HepG2 (cell line): Measurements from ENCODE around the gene DRC7. TPM values are rescaled to one million over a fixed set of nuclear protein-coding genes. Genes with fewer than 3 reads are reported as not detected.

Experiments used
- ATRX ChIP-seq: sonication (generic); formaldehyde crosslinking; IDR thresholded peaks from 2 replicates; pipeline ENCODE4 v1.4.0; 2020; ENCODE audit warnings: missing genetic modification reagents, borderline replicate concordance
- CBX1 ChIP-seq: IDR thresholded peaks from one replicate; pipeline ENCODE4 v1.6.1; 2016; ENCODE audit warnings: antibody characterized with exemption, low read depth
- CBX2 ChIP-seq, 2 experiments: fragments of 200-600 bp in 1 of 2; sonication (generic); formaldehyde crosslinking in 1 of 2; IDR thresholded peaks; 2 replicates each; pipeline versions ENCODE4 v1.7.0 to v1.8.1; 2018 to 2022; ENCODE audit warnings: low read depth in 2 of 2, low read length in 1 of 2, mild to moderate bottlenecking in 1 of 2, missing genetic modification reagents in 1 of 2
- FOXJ3 ChIP-seq: sonication (generic); formaldehyde crosslinking; IDR thresholded peaks from 2 replicates; pipeline ENCODE4 v1.4.0; 2020; ENCODE audit warnings: missing genetic modification reagents, mild to moderate bottlenecking, borderline replicate concordance
- GATAD2A ChIP-seq: IDR thresholded peaks from 2 replicates; pipeline ENCODE4 v1.6.1; 2016
- GTF2F1 ChIP-seq: fragments of 150-350 bp; IDR thresholded peaks from 2 replicates; pipeline ENCODE4 v1.6.1; 2014; ENCODE audit warnings: low read length
- JUN ChIP-seq: sonication (generic); formaldehyde crosslinking; IDR thresholded peaks from 2 replicates; pipeline ENCODE4 v1.4.0; 2020; ENCODE audit warnings: mild to moderate bottlenecking, missing genetic modification reagents
- KDM4B ChIP-seq: sonication (generic); formaldehyde crosslinking; IDR thresholded peaks from 2 replicates; pipeline ENCODE4 v1.4.0; 2020; ENCODE audit warnings: missing genetic modification reagents
- MEIS2 ChIP-seq: sonication (generic); formaldehyde crosslinking; IDR thresholded peaks from 2 replicates; pipeline ENCODE4 v1.9.0; 2021; ENCODE audit warnings: mild to moderate bottlenecking, missing genetic modification reagents
- NPAS2 ChIP-seq: sonication (generic); formaldehyde crosslinking; IDR thresholded peaks from 2 replicates; pipeline ENCODE4 v1.8.0; 2022; ENCODE audit warnings: mild to moderate bottlenecking, missing genetic modification reagents, borderline replicate concordance
- RBFOX2 ChIP-seq: fragments of 200-400 bp; formaldehyde crosslinking; IDR thresholded peaks from 2 replicates; pipeline ENCODE4 v1.6.1; 2017; ENCODE audit warnings: low read depth, mild to moderate bottlenecking, low read length
- SOX6 ChIP-seq, 2 experiments: fragments of 450-650 bp in 1 of 2; sonication (generic) in 1 of 2; formaldehyde crosslinking in 1 of 2; IDR thresholded peaks; 2 replicates each; pipeline versions ENCODE4 v1.4.0 to v1.6.1; 2017 to 2020; ENCODE audit warnings: antibody characterized with exemption in 1 of 2, mild to moderate bottlenecking in 1 of 2, missing genetic modification reagents in 1 of 2
- TGIF2 ChIP-seq: IDR thresholded peaks from 2 replicates; pipeline ENCODE4 v1.6.1; 2016; ENCODE audit warnings: control low read depth, missing compliant biosample characterization
- TSC22D2 ChIP-seq: sonication (generic); formaldehyde crosslinking; IDR thresholded peaks from 2 replicates; pipeline ENCODE4 v1.5.1; 2020; ENCODE audit warnings: missing genetic modification reagents, mild to moderate bottlenecking, borderline replicate concordance
- ZNF232 ChIP-seq: sonication (generic); formaldehyde crosslinking; IDR thresholded peaks from 2 replicates; pipeline ENCODE4 v1.4.0; 2020; ENCODE audit warnings: missing genetic modification reagents, borderline replicate concordance
- ZNF3 ChIP-seq: IDR thresholded peaks from 2 replicates; pipeline ENCODE4 v1.7.0; 2017; ENCODE audit warnings: inconsistent platforms
- ZNF557 ChIP-seq: sonication (generic); formaldehyde crosslinking; IDR thresholded peaks from 2 replicates; pipeline ENCODE4 v1.4.0; 2020; ENCODE audit warnings: missing genetic modification reagents
- ZNF709 ChIP-seq: sonication (generic); formaldehyde crosslinking; IDR thresholded peaks from 2 replicates; pipeline ENCODE4 v1.5.0; 2020; ENCODE audit warnings: mild to moderate bottlenecking, missing genetic modification reagents
- ZNF75D ChIP-seq: sonication (generic); formaldehyde crosslinking; IDR thresholded peaks from 2 replicates; pipeline ENCODE4 v1.8.1; 2023; ENCODE audit warnings: missing genetic modification reagents, mild to moderate bottlenecking, borderline replicate concordance
- ZNF772 ChIP-seq: sonication (generic); formaldehyde crosslinking; IDR thresholded peaks from 2 replicates; pipeline ENCODE4 v1.5.0; 2020; ENCODE audit warnings: mild to moderate bottlenecking, missing genetic modification reagents
- polyA plus RNA-seq, 8 experiments: library from polyadenylated mRNA; depleted of rRNA in 3 of 8; stranded (reverse) in 7 of 8; unstranded in 1 of 8; fragments of >200 nt; fragmentation: Illumina TruSeq in 4 of 8; extraction: Trizol in 4 of 8; gene quantifications; 2 replicates each; pipeline versions ENCODE4 v1.2.1 to v1.2.3, GENCODE V29; 2011 to 2016; ENCODE audit warnings: low read depth in 4 of 8, missing spikeins in 1 of 8, mixed read lengths in 1 of 8; ENCODE audit not compliant: insufficient read depth in 1 of 8
- total RNA-seq, 5 experiments: library from RNA; depleted of rRNA; stranded (reverse); fragments of >200 nt; fragmentation: Illumina TruSeq; extraction: Trizol; gene quantifications; 2 replicates each; pipeline ENCODE4 v1.2.3, GENCODE V29; 2016; ENCODE audit warnings: low read depth in 1 of 5
- TF ChIP-seq, protein P1 (sequence below): fragments of 450-650 bp; IDR thresholded peaks from 2 replicates; pipeline ENCODE4 v1.6.1; 2017; ENCODE audit warnings: mild to moderate bottlenecking
- TF ChIP-seq, protein P2 (sequence below): sonication (generic); formaldehyde crosslinking; IDR thresholded peaks from 2 replicates; pipeline ENCODE4 v1.8.0; 2022; ENCODE audit warnings: mild to moderate bottlenecking, missing genetic modification reagents, borderline replicate concordance
- TF ChIP-seq, protein P3 (sequence below): sonication (generic); formaldehyde crosslinking; IDR thresholded peaks from 2 replicates; pipeline ENCODE4 v1.4.0; 2020; ENCODE audit warnings: missing genetic modification reagents
- TF ChIP-seq, protein P4 (sequence below): sonication (generic); formaldehyde crosslinking; IDR thresholded peaks from 2 replicates; pipeline ENCODE4 v1.5.1; 2020; ENCODE audit warnings: missing genetic modification reagents, mild to moderate bottlenecking, borderline replicate concordance

Gene DRC7
- total and polyA plus RNA-seq, 2 of the 13 experiments (the other 11 are each of a cell fraction or from before 2014, with no cell fraction given), result 2.7 to 3.4 TPM

DNA sequence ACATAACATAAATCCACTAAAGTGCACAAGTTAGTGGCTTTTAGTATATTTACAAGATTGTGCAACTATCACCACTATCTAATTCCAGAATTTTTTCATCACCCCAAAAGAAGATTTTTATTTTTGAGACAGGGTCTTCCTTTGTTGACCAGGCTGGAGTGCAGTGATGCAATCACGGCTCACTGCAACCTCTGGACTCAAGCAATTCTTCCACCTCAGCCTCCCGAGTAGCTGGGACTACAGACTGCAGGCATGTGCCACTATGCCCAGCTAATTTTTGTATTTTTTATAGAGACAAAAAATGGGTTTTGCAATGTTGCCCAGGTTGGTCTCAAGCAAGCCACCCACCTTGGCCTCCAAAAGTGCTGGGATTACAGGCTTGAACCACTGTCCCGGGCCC is 15.1 kb downstream of the DRC7 start (continued):
- TF ChIP-seq GTF2F1, result no peak
- no peak for TF ChIP-seq MEIS2 (CRISPR knock-in tag)
- TF ChIP-seq ATRX (CRISPR knock-in tag), result no peak
- TF ChIP-seq FOXJ3 (CRISPR knock-in tag), result peak; percentile 88; the same call in 1 of the 2 replicates
- peak; percentile 94 for TF ChIP-seq GATAD2A (CRISPR knock-in tag)
- no peak for TF ChIP-seq CBX1
- TF ChIP-seq, protein P1, sequence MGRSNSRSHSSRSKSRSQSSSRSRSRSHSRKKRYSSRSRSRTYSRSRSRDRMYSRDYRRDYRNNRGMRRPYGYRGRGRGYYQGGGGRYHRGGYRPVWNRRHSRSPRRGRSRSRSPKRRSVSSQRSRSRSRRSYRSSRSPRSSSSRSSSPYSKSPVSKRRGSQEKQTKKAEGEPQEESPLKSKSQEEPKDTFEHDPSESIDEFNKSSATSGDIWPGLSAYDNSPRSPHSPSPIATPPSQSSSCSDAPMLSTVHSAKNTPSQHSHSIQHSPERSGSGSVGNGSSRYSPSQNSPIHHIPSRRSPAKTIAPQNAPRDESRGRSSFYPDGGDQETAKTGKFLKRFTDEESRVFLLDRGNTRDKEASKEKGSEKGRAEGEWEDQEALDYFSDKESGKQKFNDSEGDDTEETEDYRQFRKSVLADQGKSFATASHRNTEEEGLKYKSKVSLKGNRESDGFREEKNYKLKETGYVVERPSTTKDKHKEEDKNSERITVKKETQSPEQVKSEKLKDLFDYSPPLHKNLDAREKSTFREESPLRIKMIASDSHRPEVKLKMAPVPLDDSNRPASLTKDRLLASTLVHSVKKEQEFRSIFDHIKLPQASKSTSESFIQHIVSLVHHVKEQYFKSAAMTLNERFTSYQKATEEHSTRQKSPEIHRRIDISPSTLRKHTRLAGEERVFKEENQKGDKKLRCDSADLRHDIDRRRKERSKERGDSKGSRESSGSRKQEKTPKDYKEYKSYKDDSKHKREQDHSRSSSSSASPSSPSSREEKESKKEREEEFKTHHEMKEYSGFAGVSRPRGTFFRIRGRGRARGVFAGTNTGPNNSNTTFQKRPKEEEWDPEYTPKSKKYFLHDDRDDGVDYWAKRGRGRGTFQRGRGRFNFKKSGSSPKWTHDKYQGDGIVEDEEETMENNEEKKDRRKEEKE, result no peak
- TF ChIP-seq TSC22D2 (CRISPR knock-in tag), result no peak
- no peak for TF ChIP-seq CBX2 (IDR thresholded peaks at IDR 0.05; ENCODE audit: low read depth, low read length)
- no peak for TF ChIP-seq CBX2 (CRISPR knock-in tag; IDR thresholded peaks at IDR 0.05; ENCODE audit: low read depth)
- TF ChIP-seq NPAS2, result no peak
- no peak for TF ChIP-seq ZNF232 (CRISPR knock-in tag)
- no peak for TF ChIP-seq ZNF557 (CRISPR knock-in tag)
- no peak for TF ChIP-seq TGIF2
- TF ChIP-seq, protein P2, sequence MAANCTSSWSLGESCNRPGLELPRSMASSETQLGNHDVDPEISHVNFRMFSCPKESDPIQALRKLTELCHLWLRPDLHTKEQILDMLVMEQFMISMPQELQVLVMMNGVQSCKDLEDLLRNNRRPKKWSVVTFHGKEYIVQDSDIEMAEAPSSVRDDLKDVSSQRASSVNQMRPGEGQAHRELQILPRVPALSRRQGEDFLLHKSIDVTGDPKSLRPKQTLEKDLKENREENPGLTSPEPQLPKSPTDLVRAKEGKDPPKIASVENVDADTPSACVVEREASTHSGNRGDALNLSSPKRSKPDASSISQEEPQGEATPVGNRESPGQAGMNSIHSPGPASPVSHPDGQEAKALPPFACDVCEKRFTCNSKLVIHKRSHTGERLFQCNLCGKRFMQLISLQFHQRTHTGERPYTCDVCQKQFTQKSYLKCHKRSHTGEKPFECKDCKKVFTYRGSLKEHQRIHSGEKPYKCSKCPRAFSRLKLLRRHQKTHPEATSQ (CRISPR knock-in tag), result no peak
- TF ChIP-seq ZNF75D (CRISPR knock-in tag), result no peak
- TF ChIP-seq ZNF3 (CRISPR knock-in tag), result no peak
- TF ChIP-seq RBFOX2, result 0 out of 2 replicates have a peak, but pooled peaks have one; percentile 23
- TF ChIP-seq, protein P3, sequence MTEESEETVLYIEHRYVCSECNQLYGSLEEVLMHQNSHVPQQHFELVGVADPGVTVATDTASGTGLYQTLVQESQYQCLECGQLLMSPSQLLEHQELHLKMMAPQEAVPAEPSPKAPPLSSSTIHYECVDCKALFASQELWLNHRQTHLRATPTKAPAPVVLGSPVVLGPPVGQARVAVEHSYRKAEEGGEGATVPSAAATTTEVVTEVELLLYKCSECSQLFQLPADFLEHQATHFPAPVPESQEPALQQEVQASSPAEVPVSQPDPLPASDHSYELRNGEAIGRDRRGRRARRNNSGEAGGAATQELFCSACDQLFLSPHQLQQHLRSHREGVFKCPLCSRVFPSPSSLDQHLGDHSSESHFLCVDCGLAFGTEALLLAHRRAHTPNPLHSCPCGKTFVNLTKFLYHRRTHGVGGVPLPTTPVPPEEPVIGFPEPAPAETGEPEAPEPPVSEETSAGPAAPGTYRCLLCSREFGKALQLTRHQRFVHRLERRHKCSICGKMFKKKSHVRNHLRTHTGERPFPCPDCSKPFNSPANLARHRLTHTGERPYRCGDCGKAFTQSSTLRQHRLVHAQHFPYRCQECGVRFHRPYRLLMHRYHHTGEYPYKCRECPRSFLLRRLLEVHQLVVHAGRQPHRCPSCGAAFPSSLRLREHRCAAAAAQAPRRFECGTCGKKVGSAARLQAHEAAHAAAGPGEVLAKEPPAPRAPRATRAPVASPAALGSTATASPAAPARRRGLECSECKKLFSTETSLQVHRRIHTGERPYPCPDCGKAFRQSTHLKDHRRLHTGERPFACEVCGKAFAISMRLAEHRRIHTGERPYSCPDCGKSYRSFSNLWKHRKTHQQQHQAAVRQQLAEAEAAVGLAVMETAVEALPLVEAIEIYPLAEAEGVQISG (CRISPR knock-in tag), result peak; percentile 49
- TF ChIP-seq JUN (CRISPR knock-in tag), result no peak
- no peak for TF ChIP-seq KDM4B (CRISPR knock-in tag)
- no peak for TF ChIP-seq ZNF709 (CRISPR knock-in tag)
- TF ChIP-seq, protein P4, sequence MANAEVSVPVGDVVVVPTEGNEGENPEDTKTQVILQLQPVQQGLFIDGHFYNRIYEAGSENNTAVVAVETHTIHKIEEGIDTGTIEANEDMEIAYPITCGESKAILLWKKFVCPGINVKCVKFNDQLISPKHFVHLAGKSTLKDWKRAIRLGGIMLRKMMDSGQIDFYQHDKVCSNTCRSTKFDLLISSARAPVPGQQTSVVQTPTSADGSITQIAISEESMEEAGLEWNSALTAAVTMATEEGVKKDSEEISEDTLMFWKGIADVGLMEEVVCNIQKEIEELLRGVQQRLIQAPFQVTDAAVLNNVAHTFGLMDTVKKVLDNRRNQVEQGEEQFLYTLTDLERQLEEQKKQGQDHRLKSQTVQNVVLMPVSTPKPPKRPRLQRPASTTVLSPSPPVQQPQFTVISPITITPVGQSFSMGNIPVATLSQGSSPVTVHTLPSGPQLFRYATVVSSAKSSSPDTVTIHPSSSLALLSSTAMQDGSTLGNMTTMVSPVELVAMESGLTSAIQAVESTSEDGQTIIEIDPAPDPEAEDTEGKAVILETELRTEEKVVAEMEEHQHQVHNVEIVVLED (CRISPR knock-in tag), result no peak
- no peak for TF ChIP-seq ZNF772 (CRISPR knock-in tag)
- TF ChIP-seq SOX6 (IDR thresholded peaks at IDR 0.05), result no peak
- TF ChIP-seq SOX6 (CRISPR knock-in tag; IDR thresholded peaks at IDR 0.05), result peak; percentile 73
